ENCODE measurements around the gene EXD3. TPM values are rescaled to one million over a fixed set of nuclear protein-coding genes. Genes with fewer than 3 reads are reported as not detected.
A peak's percentile ranks its signal among the peaks of the same experiment; 100 is the strongest.

Gene EXD3
- total RNA-seq, 3 donors from 2014 or later = 7.7 to 28.7 (median 20.6) TPM

GRCh38 chr9:137460363-137461315 lies 37.7 kb upstream of the EXD3 start:
- Histone ChIP-seq H3K4me3 (no peak overlapping the region), H3K9me3 (no peaks in the 10 kb centered on the region), H3K4me1 (no peaks in the 10 kb centered on the region), H3K27me3 (no peaks in the 10 kb centered on the region), H3K36me3 (no peaks in the 10 kb centered on the region), H3K27ac (no peak overlapping the region)
- intact Hi-C loops (cut with DNase I; ENCODE audit: low total_unique reads) = no loop called here
- no peak for DNase-seq (ENCODE audit: low spot score in 2 of 2)
- TF ChIP-seq POLR2A (IDR thresholded peaks at IDR 0.05) (no peak), CTCF (IDR thresholded peaks at IDR 0.05) (no peak), POLR2AphosphoS5 (IDR thresholded peaks at IDR 0.05) (no peak)

- no peak for DNase-seq (ENCODE audit: low spot score in 2 of 2)
- peak overlapping the region; percentile 72 to 93 (median 75) for H3K4me3 ChIP-seq
- intact Hi-C loops (cut with DNase I; ENCODE audit: low total_unique reads) = no loop called here
These were observed 36.8 kb upstream of the EXD3 start for GRCh38 chr9:137459601-137460362.

GRCh38 chr9:137459152-137459600 lies 36.2 kb upstream of the EXD3 start, which contains the start of gene NSMF:
TSS of gene NSMF (minus strand) at chr9:137459334. CDS start at chr9:137459102, 232 bp downstream.
- H3K27ac ChIP-seq = peak within 1 kb of the TSS; percentile 75 to 79
- H3K4me3 ChIP-seq = peak within 1 kb of the TSS; percentile 72 to 93 (median 75)
- TF ChIP-seq POLR2AphosphoS5 (IDR thresholded peaks at IDR 0.05) = peak in 1 of 3 donors; percentile 57
- no peak for TF ChIP-seq POLR2A (IDR thresholded peaks at IDR 0.05)
- H3K9me3 ChIP-seq = no peaks in the 10 kb centered on the region
- intact Hi-C loops (cut with DNase I; ENCODE audit: low total_unique reads) = no loop called here
- H3K36me3 ChIP-seq = no peaks in the 10 kb centered on the region
- no peaks in the 10 kb centered on the region for H3K4me1 ChIP-seq
- peak; percentile 91 to 92 for DNase-seq (ENCODE audit: low spot score in 2 of 2)
- H3K27me3 ChIP-seq = no peaks in the 10 kb centered on the region

More at GRCh38 chr9:137459601-137460362, 36.8 kb upstream of the EXD3 start:
- Histone ChIP-seq H3K36me3 (no peaks in the 10 kb centered on the region), H3K27ac (peak overlapping the region; percentile 75 to 79), H3K4me1 (no peaks in the 10 kb centered on the region), H3K27me3 (no peaks in the 10 kb centered on the region), H3K9me3 (no peaks in the 10 kb centered on the region)
- TF ChIP-seq CTCF (IDR thresholded peaks at IDR 0.05) = no peak
- TF ChIP-seq POLR2AphosphoS5 (IDR thresholded peaks at IDR 0.05) = no peak
- TF ChIP-seq POLR2A (IDR thresholded peaks at IDR 0.05) = no peak

GRCh38 chr9:137458194-137459151 lies 35.5 kb upstream of the EXD3 start:
- Histone ChIP-seq H3K4me3 (peak overlapping the region; percentile 72 to 93 (median 75)), H3K27ac (peak overlapping the region; percentile 75 to 79), H3K36me3 (no peaks in the 10 kb centered on the region), H3K27me3 (no peaks in the 10 kb centered on the region), H3K4me1 (no peaks in the 10 kb centered on the region), H3K9me3 (no peaks in the 10 kb centered on the region)
- no peak for DNase-seq (ENCODE audit: low spot score in 2 of 2)
- intact Hi-C loops (cut with DNase I; ENCODE audit: low total_unique reads) = no loop called here
- TF ChIP-seq CTCF (IDR thresholded peaks at IDR 0.05) (no peak), POLR2A (IDR thresholded peaks at IDR 0.05) (no peak), POLR2AphosphoS5 (IDR thresholded peaks at IDR 0.05) (no peak)

All from breast epithelium (tissue), 4 donors.